OCI-LY3 (cell line): ENCODE data around the gene SUGP2.

Source experiments
- H2AFZ ChIP-seq: fragments of 200-600, 300-600 bp; shearing (Covaris generic); 2 replicates; pipeline ENCODE4 v1.6.0; 2014; ENCODE audit warnings: antibody characterized with exemption, low read depth, low read length
- H3K27ac ChIP-seq: fragments of 200-600, 300-600 bp; sonication (generic); 2 replicates; pipeline ENCODE4 v1.5.1; 2014; ENCODE audit warnings: mild to moderate bottlenecking, low read length, moderate library complexity, mixed read lengths
- H3K27me3 ChIP-seq: fragments of 200-600, 300-600 bp; sonication (generic); 2 replicates; pipeline ENCODE4 v1.6.1; 2014; ENCODE audit warnings: low read depth, low read length, mixed read lengths
- H3K36me3 ChIP-seq: fragments of 200-600, 300-600 bp; sonication (generic); replicated peaks from 2 replicates; pipeline ENCODE3; 2014; ENCODE audit warnings: low read depth, low read length, mixed read lengths
- H3K4me1 ChIP-seq: fragments of 300-600, 200-600 bp; sonication (generic); 2 replicates; pipeline ENCODE4 v1.6.1; 2014; ENCODE audit warnings: low read length, mixed read lengths
- H3K4me2 ChIP-seq: fragments of 200-600, 300-600 bp; sonication (generic); 2 replicates; pipeline ENCODE4 v1.6.1; 2014; ENCODE audit warnings: low read length, mixed read lengths
- H3K4me3 ChIP-seq: fragments of 300-600, 200-600 bp; sonication (generic); 2 replicates; pipeline ENCODE4 v1.5.1; 2014; ENCODE audit warnings: antibody characterized with exemption, mild to moderate bottlenecking, low read length, moderate library complexity
- H3K79me2 ChIP-seq: fragments of 300-600, 200-600 bp; shearing (Covaris generic); 2 replicates; pipeline ENCODE4 v1.6.1; 2014; ENCODE audit warnings: mild to moderate bottlenecking, low read length, mixed read lengths
- H3K9ac ChIP-seq: fragments of 300-600, 200-600 bp; shearing (Covaris generic); 2 replicates; pipeline ENCODE4 v1.6.0; 2014; ENCODE audit warnings: mild to moderate bottlenecking, low read length, moderate library complexity
- H3K9me3 ChIP-seq: fragments of 200-600, 300-600 bp; shearing (Covaris generic); 2 replicates; pipeline ENCODE4 v1.6.1; 2014; ENCODE audit warnings: low read length, mixed read lengths; ENCODE audit not compliant: insufficient read depth
- H4K20me1 ChIP-seq: fragments of 200-600, 300-600 bp; sonication (generic); 2 replicates; pipeline ENCODE4 v1.6.1; 2016; ENCODE audit warnings: low read length, mixed read lengths; ENCODE audit not compliant: insufficient read depth
- CTCF ChIP-seq: fragments of 200-600, 300-600 bp; sonication (generic); IDR thresholded peaks from 2 replicates; pipeline ENCODE4 v1.5.1; 2014; ENCODE audit warnings: antibody characterized with exemption, low read length, low read depth
- EZH2phosphoT487 ChIP-seq: fragments of 200-600 bp; shearing (Covaris generic); IDR thresholded peaks from 2 replicates; pipeline ENCODE4 v1.6.1; 2018; ENCODE audit warnings: antibody characterized with exemption, mixed run types, low read depth

SUGP2 gene

GRCh38 chr19:19051478-19052213 is 18.3 kb upstream of the SUGP2 start:
- Histone ChIP-seq H3K4me2 (no peak overlapping the region), H3K4me1 (peaks cover 11% of the 10 kb centered on the region), H3K27me3 (no peaks in the 10 kb centered on the region), H3K36me3 (peaks cover 43% of the 10 kb centered on the region), H3K9me3 (no peaks in the 10 kb centered on the region), H3K4me3 (no peak overlapping the region), H2AFZ (no peak overlapping the region), H3K27ac (no peak overlapping the region), H4K20me1 (no peaks in the 10 kb centered on the region), H3K9ac (no peak overlapping the region), H3K79me2 (no peaks in the 10 kb centered on the region)
- TF ChIP-seq CTCF (no peak), EZH2phosphoT487 (no peak)

- H3K36me3 ChIP-seq = peaks cover 46% of the 10 kb centered on the region
- TF ChIP-seq CTCF (no peak), EZH2phosphoT487 (no peak)
These were observed 17.4 kb upstream of the SUGP2 start for GRCh38 chr19:19050731-19051130.

GRCh38 chr19:19050104-19050503 is 16.8 kb upstream of the SUGP2 start:
- no peak overlapping the region for H3K9ac ChIP-seq
- peaks cover 47% of the 10 kb centered on the region for H3K36me3 ChIP-seq
- no peaks in the 10 kb centered on the region for H3K27me3 ChIP-seq
- no peak overlapping the region for H3K4me2 ChIP-seq
- H2AFZ ChIP-seq = no peak overlapping the region
- TF ChIP-seq EZH2phosphoT487 (no peak), CTCF (no peak)
- H4K20me1 ChIP-seq = no peaks in the 10 kb centered on the region
- no peaks in the 10 kb centered on the region for H3K79me2 ChIP-seq
- peaks cover 11% of the 10 kb centered on the region for H3K4me1 ChIP-seq
- H3K9me3 ChIP-seq = no peaks in the 10 kb centered on the region
- H3K4me3 ChIP-seq = no peak overlapping the region
- no peak overlapping the region for H3K27ac ChIP-seq

More at GRCh38 chr19:19050731-19051130, 17.4 kb upstream of the SUGP2 start:
- no peak overlapping the region for H3K4me3 ChIP-seq
- no peaks in the 10 kb centered on the region for H3K79me2 ChIP-seq
- H3K27me3 ChIP-seq = no peaks in the 10 kb centered on the region
- H3K27ac ChIP-seq = no peak overlapping the region
- peaks cover 11% of the 10 kb centered on the region for H3K4me1 ChIP-seq
- H4K20me1 ChIP-seq = no peaks in the 10 kb centered on the region
- no peak overlapping the region for H2AFZ ChIP-seq
- H3K4me2 ChIP-seq = no peak overlapping the region
- no peak overlapping the region for H3K9ac ChIP-seq
- no peaks in the 10 kb centered on the region for H3K9me3 ChIP-seq

- Histone ChIP-seq H3K27me3 (no peaks in the 10 kb centered on the region), H2AFZ (no peak overlapping the region), H3K4me1 (peaks cover 11% of the 10 kb centered on the region), H3K4me3 (no peak overlapping the region), H3K9ac (no peak overlapping the region), H3K79me2 (no peaks in the 10 kb centered on the region), H3K4me2 (no peak overlapping the region), H4K20me1 (no peaks in the 10 kb centered on the region), H3K36me3 (peaks cover 46% of the 10 kb centered on the region), H3K9me3 (no peaks in the 10 kb centered on the region), H3K27ac (no peak overlapping the region)
- TF ChIP-seq EZH2phosphoT487 (no peak), CTCF (no peak)
These were observed 16.1 kb upstream of the SUGP2 start for GRCh38 chr19:19049406-19049805.
